Mesendoderm (in vitro differentiated cells): Measurements from ENCODE around the gene COL18A1.

ENCODE experiments used
- DNase-seq: peaks from one replicate; pipeline ENCODE4 v3.0.0; 2013
- H2AK5ac ChIP-seq: 2 replicates; pipeline ENCODE4 v1.6.1; 2013; ENCODE audit warnings: low read length, inconsistent platforms
- H2BK120ac ChIP-seq: 2 replicates; pipeline ENCODE4 v1.6.1; 2013; ENCODE audit warnings: low read depth, mild to moderate bottlenecking, low read length, moderate library complexity, mixed read lengths
- H2BK15ac ChIP-seq: replicated peaks from 2 replicates; pipeline ENCODE4 v1.6.1; 2013; ENCODE audit warnings: low read depth, mild to moderate bottlenecking, moderate library complexity
- H2BK5ac ChIP-seq: 2 replicates; pipeline ENCODE4 v1.6.1; 2013; ENCODE audit warnings: low read length, inconsistent platforms
- H3K18ac ChIP-seq: 2 replicates; pipeline ENCODE4 v1.6.1; 2013; ENCODE audit warnings: mild to moderate bottlenecking, low read length, mixed read lengths
- H3K23ac ChIP-seq: one replicate; pipeline ENCODE4 v1.6.1; 2013; ENCODE audit warnings: low read length
- H3K27ac ChIP-seq: 2 replicates; pipeline ENCODE4 v1.5.1; 2013; ENCODE audit warnings: low read depth, mild to moderate bottlenecking, inconsistent platforms, low read length, moderate library complexity
- H3K27me3 ChIP-seq: 2 replicates; pipeline ENCODE4 v1.6.1; 2013; ENCODE audit warnings: low read length, control low read depth, mild to moderate bottlenecking, inconsistent platforms; ENCODE audit not compliant: insufficient read depth, poor library complexity
- H3K36me3 ChIP-seq: 2 replicates; pipeline ENCODE4 v1.6.1; 2013; ENCODE audit warnings: low read length, inconsistent platforms; ENCODE audit not compliant: control insufficient read depth, insufficient read depth
- H3K4ac ChIP-seq: one replicate; pipeline ENCODE4 v1.6.1; 2013; ENCODE audit warnings: low read depth, mild to moderate bottlenecking, low read length, moderate library complexity
- H3K4me1 ChIP-seq: 2 replicates; pipeline ENCODE4 v1.6.1; 2013; ENCODE audit warnings: low read depth, low read length, inconsistent platforms; ENCODE audit not compliant: control insufficient read depth
- H3K4me2 ChIP-seq: 2 replicates; pipeline ENCODE4 v1.6.1; 2013; ENCODE audit warnings: low read length
- H3K4me3 ChIP-seq: 2 replicates; pipeline ENCODE4 v1.5.1; 2013; ENCODE audit warnings: mild to moderate bottlenecking, low read length
- H3K56ac ChIP-seq: one replicate; pipeline ENCODE4 v1.6.1; 2013; ENCODE audit warnings: low read length
- H3K79me1 ChIP-seq: 2 replicates; pipeline ENCODE4 v1.6.1; 2013; ENCODE audit warnings: low read length, inconsistent platforms
- H3K79me2 ChIP-seq: 2 replicates; pipeline ENCODE4 v1.6.1; 2013; ENCODE audit warnings: mild to moderate bottlenecking, low read length; ENCODE audit not compliant: control insufficient read depth, insufficient read depth
- H3K9ac ChIP-seq: 2 replicates; pipeline ENCODE4 v1.6.1; 2013; ENCODE audit warnings: low read length, inconsistent platforms
- H4K5ac ChIP-seq: one replicate; pipeline ENCODE4 v1.6.1; 2013; ENCODE audit warnings: low read length
- H4K8ac ChIP-seq: one replicate; pipeline ENCODE4 v1.6.1; 2013; ENCODE audit warnings: low read depth, mild to moderate bottlenecking, control low read depth, low read length, moderate library complexity
- WGBS: extraction: QIAGEN DNeasy Blood & Tissue Kit; methylation state at CpG from one replicate; pipeline ENCODE4 v1.1.7; 2013; ENCODE audit warnings: low lambda C conversion rate, missing lambda C conversion rate; ENCODE audit not compliant: insufficient coverage; ENCODE audit errors: extremely low coverage; 5-methylcytosine and 5-hydroxymethylcytosine counted together

The COL18A1 gene

GRCh38 chr21:45470773-45471524 lies 66.0 kb downstream of the COL18A1 start:
- Histone ChIP-seq H3K27ac (no peak overlapping the region), H3K4me2 (no peak overlapping the region), H3K4ac (no peak overlapping the region), H3K4me3 (no peak overlapping the region), H3K27me3 (no peaks in the 10 kb centered on the region), H4K8ac (no peak overlapping the region), H3K36me3 (no peaks in the 10 kb centered on the region), H3K9ac (no peak overlapping the region), H2AK5ac (no peak overlapping the region), H2BK15ac (no peak overlapping the region), H4K5ac (no peak overlapping the region), H3K4me1 (no peaks in the 10 kb centered on the region), H2BK5ac (no peak overlapping the region), H3K79me1 (peaks cover 10% of the 10 kb centered on the region), H3K18ac (no peak overlapping the region), H2BK120ac (no peak overlapping the region), H3K56ac (no peak overlapping the region), H3K23ac (no peak overlapping the region), H3K79me2 (peaks cover 7% of the 10 kb centered on the region)
- DNase-seq: no peak
- no CpG with 5 or more reads among the region's 28 CpGs for WGBS

- no peak for DNase-seq
- Histone ChIP-seq H3K27me3 (no peaks in the 10 kb centered on the region), H3K79me2 (peaks cover 7% of the 10 kb centered on the region), H3K4ac (no peak overlapping the region), H2BK15ac (no peak overlapping the region), H3K9ac (no peak overlapping the region), H3K56ac (peak overlapping the region; percentile 7), H3K4me2 (no peak overlapping the region), H2AK5ac (no peak overlapping the region), H3K36me3 (no peaks in the 10 kb centered on the region), H4K8ac (no peak overlapping the region), H3K27ac (no peak overlapping the region), H2BK5ac (no peak overlapping the region), H3K4me3 (no peak overlapping the region), H3K18ac (no peak overlapping the region), H4K5ac (no peak overlapping the region), H3K79me1 (peaks cover 9% of the 10 kb centered on the region), H3K23ac (no peak overlapping the region), H2BK120ac (no peak overlapping the region), H3K4me1 (no peaks in the 10 kb centered on the region)
- no CpG with 5 or more reads among the region's 30 CpGs for WGBS
Measured at GRCh38 chr21:45471525-45472221, 66.7 kb downstream of the COL18A1 start.

GRCh38 chr21:45472445-45473365 lies 67.7 kb downstream of the COL18A1 start:
- Histone ChIP-seq H3K4me2 (no peak overlapping the region), H3K27me3 (no peaks in the 10 kb centered on the region), H3K4me1 (no peaks in the 10 kb centered on the region), H3K56ac (no peak overlapping the region), H4K8ac (no peak overlapping the region), H3K79me2 (peaks cover 7% of the 10 kb centered on the region), H4K5ac (no peak overlapping the region), H3K4ac (no peak overlapping the region), H3K18ac (no peak overlapping the region), H3K27ac (no peak overlapping the region), H2AK5ac (no peak overlapping the region), H3K79me1 (peaks cover 8% of the 10 kb centered on the region), H3K9ac (no peak overlapping the region), H2BK15ac (no peak overlapping the region), H3K36me3 (no peaks in the 10 kb centered on the region), H3K23ac (no peak overlapping the region), H3K4me3 (no peak overlapping the region), H2BK120ac (no peak overlapping the region), H2BK5ac (no peak overlapping the region)
- no peak for DNase-seq
- WGBS: no CpG with 5 or more reads among the region's 42 CpGs

- Histone ChIP-seq H4K5ac (no peak overlapping the region), H3K79me1 (peaks cover 5% of the 10 kb centered on the region), H3K36me3 (no peaks in the 10 kb centered on the region), H3K27ac (no peak overlapping the region), H3K4me3 (no peak overlapping the region), H2AK5ac (no peak overlapping the region), H3K23ac (no peak overlapping the region), H3K56ac (no peak overlapping the region), H3K4ac (no peak overlapping the region), H3K27me3 (no peaks in the 10 kb centered on the region), H3K79me2 (peaks cover 7% of the 10 kb centered on the region), H2BK15ac (no peak overlapping the region), H2BK120ac (no peak overlapping the region), H3K9ac (no peak overlapping the region), H3K18ac (no peak overlapping the region), H3K4me2 (no peak overlapping the region), H2BK5ac (no peak overlapping the region), H3K4me1 (no peaks in the 10 kb centered on the region), H4K8ac (no peak overlapping the region)
- DNase-seq: no peak
- WGBS: no CpG with 5 or more reads among the region's 24 CpGs
Measured at GRCh38 chr21:45473496-45474322, 68.7 kb downstream of the COL18A1 start.

- Histone ChIP-seq H2BK15ac (no peak overlapping the region), H2BK120ac (no peak overlapping the region), H3K27ac (no peak overlapping the region), H3K4me3 (no peak overlapping the region), H3K56ac (no peak overlapping the region), H3K9ac (no peak overlapping the region), H3K27me3 (no peaks in the 10 kb centered on the region), H4K5ac (no peak overlapping the region), H3K23ac (no peak overlapping the region), H2BK5ac (no peak overlapping the region), H3K4me2 (no peak overlapping the region), H4K8ac (no peak overlapping the region), H3K79me1 (peaks cover 7% of the 10 kb centered on the region), H3K36me3 (peaks cover 6% of the 10 kb centered on the region), H3K18ac (no peak overlapping the region), H3K4ac (no peak overlapping the region), H2AK5ac (no peak overlapping the region), H3K4me1 (no peaks in the 10 kb centered on the region), H3K79me2 (peaks cover 7% of the 10 kb centered on the region)
- no peak for DNase-seq
- no CpG with 5 or more reads among the region's 18 CpGs for WGBS
Measured at GRCh38 chr21:45474323-45474950, 69.5 kb downstream of the COL18A1 start.
